Vagina (tissue), 2 donors: ENCODE measurements around the gene HSPA9. TPM values are rescaled to one million over a fixed set of nuclear protein-coding genes. Genes with fewer than 3 reads are reported as not detected.
A peak's percentile ranks its signal among the peaks of the same experiment; 100 is the strongest.
"Not testable (repeated sequence)": the region's sequence is repeated elsewhere in the genome, so short reads cannot be mapped to it uniquely, and the experiment has no call there.

Experiments used
- DNase-seq, 2 donors: peaks; one replicate each; pipeline ENCODE4 v3.0.0-alpha.2; 2017; ENCODE audit errors: extremely low spot score in 2 of 2
- H3K27ac ChIP-seq: fragments of 200-600 bp; sonication (generic); one replicate; pipeline ENCODE4 v1.5.1; 2019
- H3K27me3 ChIP-seq: fragments of 200-600 bp; sonication (generic); one replicate; pipeline ENCODE4 v1.5.1; 2019
- H3K36me3 ChIP-seq, 2 donors: fragments of 200-600 bp; sonication (generic); one replicate each; pipeline ENCODE4 v1.5.1; 2017 to 2019
- H3K4me1 ChIP-seq: fragments of 200-600 bp; sonication (generic); one replicate; pipeline ENCODE4 v1.5.1; 2019
- H3K4me3 ChIP-seq, 2 donors: fragments of 200-600 bp; sonication (generic); 1 replicate in 1 of 2; 2 replicates in 1 of 2; pipeline ENCODE4 v1.5.1; 2016 to 2019
- H3K9me3 ChIP-seq: fragments of 200-600 bp; sonication (generic); one replicate; pipeline ENCODE4 v1.5.1; 2019
- POLR2A ChIP-seq, 2 donors: fragments of 450-650 bp; IDR thresholded peaks; one replicate each; pipeline ENCODE4 v1.6.1; 2017; ENCODE audit warnings: antibody characterized with exemption in 2 of 2, mild to moderate bottlenecking in 2 of 2, moderate library complexity in 2 of 2
- POLR2AphosphoS5 ChIP-seq, 2 donors: sonication (generic); formaldehyde crosslinking; IDR thresholded peaks; one replicate each; pipeline ENCODE4 v1.9.0; 2017; ENCODE audit warnings: antibody characterized with exemption in 2 of 2, mild to moderate bottlenecking in 2 of 2, low read depth in 1 of 2; ENCODE audit not compliant: insufficient read depth in 1 of 2
- intact Hi-C: fragments of 100-400 bp; cut with DNase I; formaldehyde crosslinking; loops from one replicate; pipeline ENCODE4 v1.15.1; 2023
- total RNA-seq: library from RNA; depleted of rRNA; stranded (reverse); fragments of >200 nt; gene quantifications from one replicate; pipeline ENCODE4 v1.2.3, GENCODE V29; 2016
- TF ChIP-seq, protein P1 (sequence below), 3 experiments: fragments of 450-650 bp in 2 of 3; fragments of 200-600 bp in 1 of 3; sonication (generic) in 1 of 3; IDR thresholded peaks; one replicate each; pipeline ENCODE4 v1.5.1; 2017 to 2019; ENCODE audit warnings: antibody characterized with exemption in 3 of 3, mild to moderate bottlenecking in 2 of 3, moderate library complexity in 2 of 3

HSPA9 gene
- total RNA-seq, 1 donor from 2014 or later, result 156 TPM

GRCh38 chr5:138515556-138516245 is 59.5 kb downstream of the HSPA9 start:
- Histone ChIP-seq H3K36me3 (peaks cover 0 to 66% of the 10 kb centered on the region in 2 donors), H3K9me3 (no peaks in the 10 kb centered on the region), H3K4me3 (no peak overlapping the region), H3K27ac (no peak overlapping the region), H3K4me1 (no peaks in the 10 kb centered on the region), H3K27me3 (no peaks in the 10 kb centered on the region)
- TF ChIP-seq, protein P1, sequence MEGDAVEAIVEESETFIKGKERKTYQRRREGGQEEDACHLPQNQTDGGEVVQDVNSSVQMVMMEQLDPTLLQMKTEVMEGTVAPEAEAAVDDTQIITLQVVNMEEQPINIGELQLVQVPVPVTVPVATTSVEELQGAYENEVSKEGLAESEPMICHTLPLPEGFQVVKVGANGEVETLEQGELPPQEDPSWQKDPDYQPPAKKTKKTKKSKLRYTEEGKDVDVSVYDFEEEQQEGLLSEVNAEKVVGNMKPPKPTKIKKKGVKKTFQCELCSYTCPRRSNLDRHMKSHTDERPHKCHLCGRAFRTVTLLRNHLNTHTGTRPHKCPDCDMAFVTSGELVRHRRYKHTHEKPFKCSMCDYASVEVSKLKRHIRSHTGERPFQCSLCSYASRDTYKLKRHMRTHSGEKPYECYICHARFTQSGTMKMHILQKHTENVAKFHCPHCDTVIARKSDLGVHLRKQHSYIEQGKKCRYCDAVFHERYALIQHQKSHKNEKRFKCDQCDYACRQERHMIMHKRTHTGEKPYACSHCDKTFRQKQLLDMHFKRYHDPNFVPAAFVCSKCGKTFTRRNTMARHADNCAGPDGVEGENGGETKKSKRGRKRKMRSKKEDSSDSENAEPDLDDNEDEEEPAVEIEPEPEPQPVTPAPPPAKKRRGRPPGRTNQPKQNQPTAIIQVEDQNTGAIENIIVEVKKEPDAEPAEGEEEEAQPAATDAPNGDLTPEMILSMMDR (IDR thresholded peaks at IDR 0.05), result no peak
- intact Hi-C loops, result no loop called here
- DNase-seq, result no peak

DNA sequence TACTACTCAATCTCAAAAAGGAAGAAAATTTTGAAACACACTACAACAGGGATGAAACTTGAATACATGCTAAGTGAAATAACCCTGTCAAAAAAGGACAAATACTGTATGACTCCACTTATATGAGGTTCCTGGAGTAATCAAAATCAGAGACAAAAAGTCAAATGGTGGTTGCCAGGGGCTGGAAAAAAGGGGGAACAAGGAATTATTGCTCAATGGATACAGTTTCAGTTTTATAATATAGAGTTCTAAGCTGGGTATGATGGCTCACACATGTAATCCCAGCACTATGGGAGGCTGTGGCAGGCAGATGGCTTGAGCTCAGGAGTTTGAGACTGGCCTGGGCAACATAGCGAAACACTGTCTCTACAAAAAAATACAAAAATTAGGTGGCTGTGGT is 61.2 kb downstream of the HSPA9 start:
- H3K36me3 ChIP-seq, result peaks cover 0 to 81% of the 10 kb centered on the region in 2 donors
- DNase-seq, result no peak
- intact Hi-C loops, result no loop called here

GRCh38 chr5:138508958-138509357 is 66.2 kb downstream of the HSPA9 start:
- TF ChIP-seq POLR2A (IDR thresholded peaks at IDR 0.05) (no peak), POLR2AphosphoS5 (IDR thresholded peaks at IDR 0.05; ENCODE audit: insufficient read depth in 1 of 2, low read depth in 1 of 2) (no peak)
- TF ChIP-seq, protein P1 (IDR thresholded peaks at IDR 0.05), result no peak
- Histone ChIP-seq H3K36me3 (peaks cover 0 to 53% of the 10 kb centered on the region in 2 donors), H3K27me3 (no peaks in the 10 kb centered on the region), H3K4me3 (no peak overlapping the region), H3K9me3 (no peaks in the 10 kb centered on the region), H3K27ac (no peak overlapping the region), H3K4me1 (peaks cover 24% of the 10 kb centered on the region)
- intact Hi-C loops, result no loop called here
- no peak for DNase-seq

More for the DNA sequence above, 61.2 kb downstream of the HSPA9 start:
- no peak overlapping the region for H3K27ac ChIP-seq
- no peak overlapping the region for H3K4me3 ChIP-seq
- H3K9me3 ChIP-seq, result no peaks in the 10 kb centered on the region
- no peaks in the 10 kb centered on the region for H3K27me3 ChIP-seq
- H3K4me1 ChIP-seq, result no peaks in the 10 kb centered on the region
- TF ChIP-seq POLR2AphosphoS5 (IDR thresholded peaks at IDR 0.05; ENCODE audit: insufficient read depth in 1 of 2, low read depth in 1 of 2) (no peak), POLR2A (IDR thresholded peaks at IDR 0.05) (no peak)
- TF ChIP-seq, protein P1 (IDR thresholded peaks at IDR 0.05), result no peak

GRCh38 chr5:138507485-138507884 is 67.7 kb downstream of the HSPA9 start:
- H3K9me3 ChIP-seq, intact Hi-C loops, H3K4me3 ChIP-seq, DNase-seq, H3K27me3 ChIP-seq: not testable (repeated sequence)
- Histone ChIP-seq H3K27ac (peak overlapping the region; percentile 53), H3K4me1 (peaks cover 39% of the 10 kb centered on the region), H3K36me3 (peaks cover 0 to 40% of the 10 kb centered on the region in 2 donors)

DNA sequence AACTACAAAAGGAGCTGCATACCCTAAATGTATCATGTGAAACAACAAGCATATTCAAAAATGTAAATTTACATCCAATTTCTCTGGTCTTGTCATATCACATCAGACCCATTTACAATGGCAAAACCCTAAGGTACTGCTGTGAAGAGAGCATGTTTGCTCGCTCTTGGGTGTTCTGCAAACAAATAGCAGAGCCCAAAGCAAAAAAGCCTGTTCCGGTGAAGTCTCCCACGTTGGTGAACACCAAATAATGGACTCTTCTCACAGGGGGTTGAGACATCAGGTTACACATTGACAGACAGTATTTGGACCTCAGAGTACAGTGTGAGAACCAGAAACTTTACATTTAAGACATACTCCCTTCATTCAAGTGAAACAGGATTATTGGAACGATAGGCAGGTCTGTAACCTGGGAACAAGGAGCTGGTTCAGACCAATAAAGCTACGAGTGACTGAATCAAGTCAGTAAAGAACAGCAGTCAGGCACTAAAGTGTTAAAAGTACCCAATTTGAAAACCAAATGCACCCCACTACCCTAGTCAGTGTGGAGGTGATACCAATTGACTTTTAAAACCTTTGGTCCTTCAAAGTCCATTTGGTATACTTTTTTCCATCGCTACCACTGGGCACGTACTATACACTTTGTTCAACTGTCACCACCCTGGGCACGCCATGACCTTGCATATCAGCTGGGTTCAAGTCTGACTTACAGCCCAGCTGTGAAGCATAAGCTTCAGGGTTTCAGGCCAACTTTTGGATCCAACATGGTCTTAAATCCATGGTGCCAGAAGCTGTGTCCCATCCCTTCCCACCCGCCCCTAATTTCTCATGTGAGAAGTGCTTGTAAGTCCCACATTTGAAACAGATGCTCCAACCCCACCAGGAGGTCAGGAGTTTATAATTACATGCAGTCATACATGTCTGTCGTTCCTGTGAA is 68.6 kb downstream of the HSPA9 start:
- intact Hi-C loops, result no loop called here
- no peaks in the 10 kb centered on the region for H3K9me3 ChIP-seq
- H3K4me3 ChIP-seq, result no peak overlapping the region
- no peaks in the 10 kb centered on the region for H3K27me3 ChIP-seq
- no peak for TF ChIP-seq POLR2A (IDR thresholded peaks at IDR 0.05)
- TF ChIP-seq POLR2AphosphoS5 (IDR thresholded peaks at IDR 0.05; ENCODE audit: insufficient read depth in 1 of 2, low read depth in 1 of 2), result no peak
- TF ChIP-seq, protein P1 (IDR thresholded peaks at IDR 0.05), result no peak
- no peak for DNase-seq
- H3K36me3 ChIP-seq, result peaks cover 0 to 35% of the 10 kb centered on the region in 2 donors
- H3K4me1 ChIP-seq, result peaks cover 41% of the 10 kb centered on the region
- H3K27ac ChIP-seq, result peak overlapping the region; percentile 53
